Measurements from ENCODE around the gene GSX1.

GSX1 gene

DNA sequence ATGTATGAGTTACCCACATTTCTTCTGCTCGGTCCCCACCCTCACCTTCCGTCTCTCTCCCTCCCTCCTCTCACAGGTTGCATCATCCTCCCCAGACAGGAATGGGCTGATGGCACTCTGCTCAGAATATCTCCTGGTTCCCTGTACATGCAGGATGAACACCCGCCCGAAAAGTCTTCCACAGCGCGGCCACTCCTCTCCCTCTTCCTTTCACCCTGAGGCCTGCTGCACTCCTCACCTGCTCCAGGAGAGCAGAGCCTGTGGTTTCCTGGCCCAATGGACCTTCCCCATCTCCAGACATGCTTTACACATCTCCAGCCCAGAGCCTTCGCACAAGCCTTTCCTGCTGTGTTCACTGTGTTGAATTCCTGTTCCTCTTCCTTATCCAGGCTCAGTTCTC is 40.9 kb downstream of the GSX1 start:
- DNase-seq (ENCODE audit: low read depth in 2 of 2), result no peak

DNA sequence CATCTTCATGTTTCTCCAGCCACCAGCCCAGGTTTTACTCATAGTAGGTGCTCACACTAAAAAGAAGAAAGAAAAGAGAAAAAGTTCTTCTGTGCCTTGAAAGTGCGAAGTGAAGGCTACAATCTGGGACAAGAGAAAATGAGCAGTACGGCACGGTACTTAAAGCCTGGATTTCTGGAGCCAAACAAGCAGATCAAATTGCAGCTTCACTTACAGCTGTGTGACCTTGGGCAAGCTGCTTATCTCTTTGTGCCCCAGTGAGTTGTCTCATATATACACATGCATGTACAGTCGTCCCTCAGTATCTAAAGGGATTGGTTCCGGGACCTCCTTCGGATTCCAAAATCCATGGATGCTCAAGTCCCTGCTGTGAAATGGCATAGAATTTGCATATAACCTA is 41.8 kb downstream of the GSX1 start:
- no peak for DNase-seq (ENCODE audit: low read depth in 2 of 2)

DNA sequence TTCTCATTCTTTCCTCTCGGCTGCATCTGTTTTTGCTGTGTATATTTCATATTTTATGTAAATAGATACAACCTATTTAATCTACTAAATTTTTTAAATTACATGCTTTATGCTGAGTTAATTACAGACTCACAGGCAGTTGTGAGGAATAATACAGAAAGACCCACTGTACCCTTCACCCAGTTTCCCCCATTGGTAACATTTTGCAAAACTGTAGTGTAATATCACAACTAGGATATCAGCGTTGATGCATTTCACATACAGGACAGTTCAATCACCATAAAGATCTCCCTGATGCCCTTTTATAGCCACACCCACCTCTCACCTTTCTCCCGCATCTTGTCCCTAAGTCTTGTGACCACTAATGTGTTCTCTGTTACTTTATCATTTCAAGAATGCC is 43.5 kb downstream of the GSX1 start:
- DNase-seq (ENCODE audit: low read depth in 2 of 2), result no peak

DNA sequence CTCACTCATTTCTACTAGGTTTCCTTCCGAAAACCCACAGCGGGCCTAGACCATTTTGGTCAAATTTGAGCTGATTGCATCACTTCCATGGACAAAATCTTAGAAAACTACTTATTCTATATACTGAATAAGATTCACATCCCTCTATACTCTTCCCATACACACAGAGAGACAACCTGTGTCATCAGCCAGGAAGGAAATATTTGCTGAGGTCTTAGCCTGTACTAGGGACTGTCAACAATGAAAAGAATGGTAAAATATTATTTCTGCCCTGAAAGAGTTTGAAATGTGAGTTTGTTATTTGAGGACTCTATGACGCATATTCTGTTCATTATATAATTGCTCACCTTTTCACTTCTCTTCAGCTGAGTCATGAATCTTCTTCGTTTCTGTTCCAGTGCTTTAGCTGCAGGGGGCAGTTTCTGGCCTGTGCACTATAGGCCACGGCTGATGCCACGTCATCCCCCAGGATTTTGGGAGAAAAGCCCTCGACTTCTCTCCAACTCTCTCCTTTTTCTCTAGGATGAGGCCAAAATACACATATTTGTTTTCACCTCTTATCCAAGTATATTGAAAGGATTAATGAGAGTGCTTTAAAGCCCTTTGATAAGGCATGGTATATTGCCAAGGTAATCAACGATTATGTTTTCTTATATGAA is 47.7 kb downstream of the GSX1 start:
- DNase-seq (ENCODE audit: low read depth in 2 of 2), result no peak

DNA sequence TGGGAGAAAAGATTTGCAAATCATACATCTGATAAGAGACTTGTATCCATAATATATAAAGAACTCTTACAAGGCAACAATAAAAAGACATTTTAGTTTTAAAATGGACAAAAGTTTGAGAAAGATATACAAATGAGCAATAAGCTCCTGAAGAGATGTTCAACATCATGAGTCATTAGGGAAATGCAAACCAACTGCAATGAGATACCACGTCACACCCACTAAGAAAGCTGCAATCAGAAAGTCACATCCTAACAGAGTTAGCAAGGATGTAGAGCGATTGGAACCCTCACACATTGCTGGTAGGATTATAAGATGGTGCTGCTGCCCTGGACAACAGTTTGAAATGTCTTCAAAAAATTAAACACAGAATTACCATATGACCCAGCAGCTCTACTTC is 50.3 kb downstream of the GSX1 start:
- no peak for DNase-seq (ENCODE audit: low read depth in 2 of 2)

All from stimulated activated CD4-positive, alpha-beta T cell treated with anti-CD3 and anti-CD28 coated beads, Interleukin-4, amount 100 ng/mL, for 48 hours (primary cell).